Keratinocyte (primary cell): ENCODE data around the gene ELK3. TPM values are rescaled to one million over a fixed set of nuclear protein-coding genes. Genes with fewer than 3 reads are reported as not detected.

Experiments
- DNase-seq: peaks from one replicate; pipeline ENCODE4 v3.0.0-alpha.2; 2011; ENCODE audit warnings: low read depth, missing footprints, low spot score
- FAIRE-seq: peaks from 2 replicates; lab custom pipeline; 2011; peaks lifted over from hg19 to GRCh38; lab: Jason Lieb, UNC
- H2AFZ ChIP-seq: 2 replicates; pipeline ENCODE4 v1.6.0; 2012; ENCODE audit warnings: low read length, control low read depth, inconsistent platforms; ENCODE audit not compliant: control insufficient read depth
- H3K27ac ChIP-seq: 2 replicates; pipeline ENCODE4 v1.5.1; 2011; ENCODE audit warnings: low read length; ENCODE audit not compliant: control insufficient read depth, insufficient read depth
- H3K27me3 ChIP-seq: 3 replicates; pipeline ENCODE4 v1.6.0; 2011; ENCODE audit warnings: low read length; ENCODE audit not compliant: control insufficient read depth, insufficient read depth; ENCODE audit errors: extremely low read depth
- H3K36me3 ChIP-seq, 2 experiments: 2 replicates in 1 of 2; 3 replicates in 1 of 2; pipeline ENCODE4 v1.5.1; 2011; ENCODE audit warnings: low read length in 2 of 2, mild to moderate bottlenecking in 1 of 2; ENCODE audit not compliant: control insufficient read depth in 2 of 2, insufficient read depth in 2 of 2; ENCODE audit errors: extremely low read depth in 1 of 2
- H3K4me1 ChIP-seq: 3 replicates; pipeline ENCODE4 v1.5.1; 2011; ENCODE audit warnings: low read length; ENCODE audit not compliant: control insufficient read depth, insufficient read depth; ENCODE audit errors: extremely low read depth
- H3K4me2 ChIP-seq: 3 replicates; pipeline ENCODE4 v1.6.0; 2011; ENCODE audit warnings: low read depth, low read length; ENCODE audit not compliant: control insufficient read depth, insufficient read depth; ENCODE audit errors: extremely low read depth
- H3K4me3 ChIP-seq, 3 experiments: fragments of 200-600 bp in 1 of 3; sonication (generic) in 1 of 3; 2 replicates in 2 of 3; 3 replicates in 1 of 3; pipeline ENCODE4 v1.5.1; 2011 to 2016; ENCODE audit warnings: low read length in 3 of 3, mild to moderate bottlenecking in 3 of 3, control low read depth in 2 of 3, inconsistent platforms in 1 of 3, low read depth in 1 of 3, mixed read lengths in 1 of 3, mixed run types in 1 of 3, moderate library complexity in 1 of 3; ENCODE audit not compliant: control insufficient read depth in 2 of 3, insufficient read depth in 2 of 3; ENCODE audit errors: extremely low read depth in 1 of 3
- H3K79me2 ChIP-seq: 2 replicates; pipeline ENCODE4 v1.6.0; 2012; ENCODE audit warnings: low read length; ENCODE audit not compliant: control insufficient read depth, insufficient read depth
- H3K9ac ChIP-seq: 3 replicates; pipeline ENCODE4 v1.6.0; 2011; ENCODE audit warnings: low read length; ENCODE audit not compliant: control insufficient read depth, insufficient read depth; ENCODE audit errors: extremely low read depth
- H3K9me1 ChIP-seq: 3 replicates; pipeline ENCODE4 v1.6.0; 2011; ENCODE audit warnings: low read length; ENCODE audit not compliant: control insufficient read depth, insufficient read depth; ENCODE audit errors: extremely low read depth
- H3K9me3 ChIP-seq: 2 replicates; pipeline ENCODE4 v1.5.1; 2012; ENCODE audit warnings: low read depth, low read length; ENCODE audit not compliant: control insufficient read depth
- H4K20me1 ChIP-seq: 3 replicates; pipeline ENCODE4 v1.6.0; 2011; ENCODE audit warnings: low read length; ENCODE audit not compliant: control insufficient read depth, insufficient read depth; ENCODE audit errors: extremely low read depth
- EZH2 ChIP-seq: IDR thresholded peaks from one replicate; pipeline ENCODE4 v1.6.1; 2012; ENCODE audit warnings: inconsistent platforms, mild to moderate bottlenecking, low read length, moderate library complexity
- dilution Hi-C: fragments of 300-500 bp; cut with MboI; formaldehyde crosslinking; loops from one replicate; pipeline ENCODE4 v1.7.0; 2020; ENCODE audit warnings: low sequenced_read_pairs; ENCODE audit not compliant: extremely low pct_ligation_motif_present
- polyA plus RNA-seq, 5 experiments: library from polyadenylated mRNA; depleted of rRNA in 3 of 5; stranded (reverse) in 3 of 5; stranded (forward) in 1 of 5; unstranded in 1 of 5; fragments of >200 nt; gene quantifications; 1 replicate in 1 of 5; 2 replicates in 3 of 5; 3 replicates in 1 of 5; pipeline versions ENCODE4 v1.2.1 to v1.2.3, GENCODE V29; 2011 to 2012; ENCODE audit warnings: missing spikeins in 2 of 5, low read depth in 1 of 5, low replicate concordance in 1 of 5
- TF ChIP-seq, protein P1 (sequence below), 3 experiments: IDR thresholded peaks in 1 of 3; conservative IDR thresholded peaks in 1 of 3; optimal IDR thresholded peaks in 1 of 3; 2 replicates in 2 of 3; 3 replicates in 1 of 3; pipeline versions ENCODE3 to v1.5.1; 2011; ENCODE audit warnings: low read length in 3 of 3, mild to moderate bottlenecking in 3 of 3, moderate library complexity in 2 of 3, control low read depth in 1 of 3, inconsistent platforms in 1 of 3; ENCODE audit not compliant: insufficient read depth in 2 of 3; ENCODE audit errors: extremely low read depth in 1 of 3

The ELK3 gene
- polyA plus RNA-seq, 1 donor (not counting 4 experiments of a cell fraction or from before 2014, with no cell fraction given) = 28.2 TPM

DNA sequence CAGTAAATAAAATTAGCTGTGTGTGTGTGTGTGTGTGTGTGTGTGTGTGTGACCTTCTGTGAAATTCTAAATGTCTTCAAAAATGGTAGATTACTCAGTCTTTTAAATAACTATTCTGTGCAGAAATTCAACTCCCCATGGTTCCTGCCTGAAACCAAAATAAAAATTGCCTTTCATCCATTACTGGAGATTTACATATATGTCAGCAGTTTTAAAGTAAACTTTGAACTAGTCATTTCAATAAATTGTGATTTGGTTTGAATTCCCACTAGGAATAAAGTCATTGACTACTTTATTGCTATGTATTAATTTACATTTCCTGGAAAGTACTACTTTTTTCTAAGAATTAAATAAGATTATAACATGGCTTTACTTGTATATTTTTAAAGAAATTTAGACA lies 5.3 kb downstream of the ELK3 start:
- Histone ChIP-seq H3K9me3 (peaks cover 5% of the 10 kb centered on the region), H3K79me2 (peaks cover 83% of the 10 kb centered on the region), H4K20me1 (no peaks in the 10 kb centered on the region), H3K9me1 (no peaks in the 10 kb centered on the region), H3K36me3 (peaks cover 3 to 17% of the 10 kb centered on the region in 2 experiments), H3K27ac (peak overlapping the region; percentile 99), H3K4me1 (peaks cover 33% of the 10 kb centered on the region), H3K9ac (peak overlapping the region; percentile 59), H2AFZ (no peak overlapping the region), H3K4me3 (peak overlapping the region in 2 of 3 experiments; percentile 16 to 27), H3K27me3 (no peaks in the 10 kb centered on the region), H3K4me2 (peak overlapping the region; percentile 68)
- DNase-seq = no peak
- TF ChIP-seq EZH2 = no peak
- TF ChIP-seq, protein P1, sequence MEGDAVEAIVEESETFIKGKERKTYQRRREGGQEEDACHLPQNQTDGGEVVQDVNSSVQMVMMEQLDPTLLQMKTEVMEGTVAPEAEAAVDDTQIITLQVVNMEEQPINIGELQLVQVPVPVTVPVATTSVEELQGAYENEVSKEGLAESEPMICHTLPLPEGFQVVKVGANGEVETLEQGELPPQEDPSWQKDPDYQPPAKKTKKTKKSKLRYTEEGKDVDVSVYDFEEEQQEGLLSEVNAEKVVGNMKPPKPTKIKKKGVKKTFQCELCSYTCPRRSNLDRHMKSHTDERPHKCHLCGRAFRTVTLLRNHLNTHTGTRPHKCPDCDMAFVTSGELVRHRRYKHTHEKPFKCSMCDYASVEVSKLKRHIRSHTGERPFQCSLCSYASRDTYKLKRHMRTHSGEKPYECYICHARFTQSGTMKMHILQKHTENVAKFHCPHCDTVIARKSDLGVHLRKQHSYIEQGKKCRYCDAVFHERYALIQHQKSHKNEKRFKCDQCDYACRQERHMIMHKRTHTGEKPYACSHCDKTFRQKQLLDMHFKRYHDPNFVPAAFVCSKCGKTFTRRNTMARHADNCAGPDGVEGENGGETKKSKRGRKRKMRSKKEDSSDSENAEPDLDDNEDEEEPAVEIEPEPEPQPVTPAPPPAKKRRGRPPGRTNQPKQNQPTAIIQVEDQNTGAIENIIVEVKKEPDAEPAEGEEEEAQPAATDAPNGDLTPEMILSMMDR (optimal IDR thresholded peaks at IDR 0.05 in 1 of 3, IDR thresholded peaks at IDR 0.05 in 1 of 3, conservative IDR thresholded peaks at IDR 0.05 in 1 of 3; ENCODE audit: extremely low read depth in 1 of 3, insufficient read depth in 2 of 3, low read length in 3 of 3) = no peak
- FAIRE-seq = no peak
- dilution Hi-C loops = no loop called here

DNA sequence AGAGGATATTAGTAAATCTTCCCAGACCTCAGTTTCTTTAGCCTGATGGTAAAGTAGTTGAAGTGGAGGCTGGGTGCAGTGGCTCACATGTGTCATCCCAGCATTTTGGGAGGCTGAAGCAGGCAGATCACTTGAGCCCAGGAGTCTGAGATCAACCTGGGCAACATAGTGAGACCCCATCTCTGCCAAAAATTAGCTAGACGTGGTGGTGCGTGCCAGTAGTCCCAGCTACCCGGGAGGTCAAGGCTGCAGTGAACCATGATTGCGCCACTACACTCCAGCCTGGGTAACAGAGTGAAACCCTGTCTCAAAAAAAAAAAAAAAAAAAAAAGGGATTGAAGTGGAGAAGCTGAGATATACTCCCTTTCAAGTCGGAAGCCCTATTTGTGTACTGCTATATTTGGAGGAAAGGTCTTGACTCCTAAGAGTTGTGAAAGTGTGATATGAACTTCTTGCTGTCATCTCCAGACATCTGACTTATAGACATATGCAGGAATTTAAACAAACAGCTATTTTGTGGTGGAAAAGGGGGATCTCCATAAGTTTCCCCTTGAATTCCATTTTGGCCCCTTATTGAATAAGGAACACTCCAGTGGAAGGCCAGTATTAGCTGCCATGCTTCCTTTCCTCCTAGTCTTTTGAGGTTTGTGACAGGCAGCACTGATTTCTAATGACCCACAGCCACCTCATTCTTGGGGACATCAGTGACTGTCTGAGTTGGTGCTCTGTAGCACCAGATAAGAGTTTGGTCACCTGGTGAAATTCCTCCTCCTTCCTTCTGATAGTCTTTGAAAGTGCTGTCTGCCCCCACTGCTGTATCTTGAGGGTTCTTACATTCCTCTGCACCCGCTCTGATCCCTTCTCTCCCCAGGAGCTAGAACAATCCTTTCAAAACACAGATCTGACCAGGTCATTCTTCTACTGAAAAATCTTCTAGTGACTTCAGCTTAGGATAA lies 7.4 kb downstream of the ELK3 start:
- Histone ChIP-seq H3K9me3 (peaks cover 9% of the 10 kb centered on the region), H3K36me3 (peaks cover 6 to 23% of the 10 kb centered on the region in 2 experiments), H3K4me3 (no peak overlapping the region), H2AFZ (no peak overlapping the region), H3K9ac (no peak overlapping the region), H3K9me1 (no peaks in the 10 kb centered on the region), H4K20me1 (no peaks in the 10 kb centered on the region), H3K27me3 (no peaks in the 10 kb centered on the region), H3K4me1 (peaks cover 31% of the 10 kb centered on the region), H3K27ac (peak overlapping the region; percentile 3), H3K79me2 (peaks cover 88% of the 10 kb centered on the region), H3K4me2 (no peak overlapping the region)
- dilution Hi-C loops = no loop called here
- FAIRE-seq (no peak), DNase-seq (no peak)
- TF ChIP-seq, protein P1 (optimal IDR thresholded peaks at IDR 0.05 in 1 of 3, IDR thresholded peaks at IDR 0.05 in 1 of 3, conservative IDR thresholded peaks at IDR 0.05 in 1 of 3; ENCODE audit: extremely low read depth in 1 of 3, insufficient read depth in 2 of 3, low read length in 3 of 3) = no peak
- TF ChIP-seq EZH2 = no peak
